SK-N-MC (cell line): Measurements from ENCODE around the gene KRT16.

Source experiments
- EZH2 ChIP-seq: fragments of 200-600 bp; sonication (generic); IDR thresholded peaks from one replicate; pipeline ENCODE4 v1.6.1; 2017; ENCODE audit warnings: antibody characterized with exemption
- FOXP2 ChIP-seq: optimal IDR thresholded peaks from 2 replicates; pipeline ENCODE3; 2011; ENCODE audit warnings: mild to moderate bottlenecking, moderate library complexity; ENCODE audit not compliant: insufficient read depth; ENCODE audit errors: extremely low read length, control extremely low read depth
- POLR2AphosphoS5 ChIP-seq: IDR thresholded peaks from 2 replicates; pipeline ENCODE4 v1.6.1; 2012; ENCODE audit warnings: mild to moderate bottlenecking, low read depth, low read length, borderline replicate concordance

DNA sequence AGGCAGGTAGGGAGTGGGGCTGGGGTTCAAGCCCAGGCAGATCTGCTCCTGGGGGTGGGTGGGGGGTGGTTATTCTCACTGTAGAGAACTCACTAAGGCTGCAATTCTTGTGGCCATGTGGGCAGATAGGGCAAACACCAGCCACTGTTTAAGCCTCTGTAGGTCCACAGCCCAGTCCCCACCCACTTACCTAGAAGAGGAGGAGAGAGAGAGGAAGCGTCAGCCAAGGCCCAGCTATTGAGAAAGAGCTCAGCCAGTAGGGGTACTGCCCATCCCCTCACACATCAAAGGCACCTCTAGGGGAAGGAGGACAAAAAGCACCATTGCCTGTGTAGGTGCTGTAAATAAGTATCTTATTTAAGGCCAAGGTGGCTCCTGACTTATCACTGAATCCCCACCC is 12.9 kb downstream of the KRT16 start:
- TF ChIP-seq POLR2AphosphoS5 = no peak
- TF ChIP-seq EZH2 = no peak
- TF ChIP-seq FOXP2 = no peak
